ENCODE data around the gene ETS1.

ETS1 gene

GRCh38 chr11:128532016-128532571 lies 55.3 kb downstream of the ETS1 start:
- no peak overlapping the region for H3K27ac ChIP-seq (ENCODE audit: low read depth, low read length)
- peaks cover 3 to 21% (median 13%) of the 10 kb centered on the region in 5 donors for H3K4me1 ChIP-seq (ENCODE audit: control insufficient read depth in 5 of 5, insufficient read depth in 5 of 5, low read length in 5 of 5)
- no peaks in the 10 kb centered on the region for H3K9me3 ChIP-seq (ENCODE audit: control insufficient read depth in 5 of 5, low read length in 5 of 5)

GRCh38 chr11:128531588-128531987 lies 55.8 kb downstream of the ETS1 start:
- Histone ChIP-seq H3K4me3 (ENCODE audit: low read depth in 1 of 5, low read length in 5 of 5) (no peak overlapping the region), H3K9me3 (ENCODE audit: control insufficient read depth in 5 of 5, low read length in 5 of 5) (no peaks in the 10 kb centered on the region), H3K27me3 (ENCODE audit: control insufficient read depth in 5 of 5, insufficient read depth in 4 of 5, low read length in 5 of 5) (no peaks in the 10 kb centered on the region), H3K9ac (ENCODE audit: low read length in 5 of 5) (no peak overlapping the region), H3K4me1 (ENCODE audit: control insufficient read depth in 5 of 5, insufficient read depth in 5 of 5, low read length in 5 of 5) (peaks cover 3 to 24% (median 13%) of the 10 kb centered on the region in 5 donors), H3K36me3 (ENCODE audit: control insufficient read depth in 5 of 5, insufficient read depth in 5 of 5, low read length in 5 of 5) (no peaks in the 10 kb centered on the region), H3K27ac (ENCODE audit: low read depth, low read length) (no peak overlapping the region)

More at GRCh38 chr11:128532016-128532571, 55.3 kb downstream of the ETS1 start:
- Histone ChIP-seq H3K9ac (ENCODE audit: low read length in 5 of 5) (no peak overlapping the region), H3K4me3 (ENCODE audit: low read depth in 1 of 5, low read length in 5 of 5) (no peak overlapping the region), H3K27me3 (ENCODE audit: control insufficient read depth in 5 of 5, insufficient read depth in 4 of 5, low read length in 5 of 5) (no peaks in the 10 kb centered on the region), H3K36me3 (ENCODE audit: control insufficient read depth in 5 of 5, insufficient read depth in 5 of 5, low read length in 5 of 5) (no peaks in the 10 kb centered on the region)

GRCh38 chr11:128530118-128531074 lies 57.0 kb downstream of the ETS1 start:
- peak overlapping the region in 1 of 5 donors; percentile 15 for H3K4me3 ChIP-seq (ENCODE audit: low read depth in 1 of 5, low read length in 5 of 5)
- no peaks in the 10 kb centered on the region for H3K36me3 ChIP-seq (ENCODE audit: control insufficient read depth in 5 of 5, insufficient read depth in 5 of 5, low read length in 5 of 5)
- peak overlapping the region; percentile 35 for H3K27ac ChIP-seq (ENCODE audit: low read depth, low read length)

GRCh38 chr11:128528294-128528693 lies 59.1 kb downstream of the ETS1 start:
- no peak overlapping the region for H3K9ac ChIP-seq (ENCODE audit: low read length in 5 of 5)
- H3K9me3 ChIP-seq (ENCODE audit: control insufficient read depth in 5 of 5, low read length in 5 of 5) = no peaks in the 10 kb centered on the region
- peaks cover 3 to 49% (median 27%) of the 10 kb centered on the region in 5 donors for H3K4me1 ChIP-seq (ENCODE audit: control insufficient read depth in 5 of 5, insufficient read depth in 5 of 5, low read length in 5 of 5)
- H3K27me3 ChIP-seq (ENCODE audit: control insufficient read depth in 5 of 5, insufficient read depth in 4 of 5, low read length in 5 of 5) = no peaks in the 10 kb centered on the region
- no peaks in the 10 kb centered on the region for H3K36me3 ChIP-seq (ENCODE audit: control insufficient read depth in 5 of 5, insufficient read depth in 5 of 5, low read length in 5 of 5)
- no peak overlapping the region for H3K27ac ChIP-seq (ENCODE audit: low read depth, low read length)
- H3K4me3 ChIP-seq (ENCODE audit: low read depth in 1 of 5, low read length in 5 of 5) = no peak overlapping the region

More at GRCh38 chr11:128530118-128531074, 57.0 kb downstream of the ETS1 start:
- no peak overlapping the region for H3K9ac ChIP-seq (ENCODE audit: low read length in 5 of 5)
- H3K27me3 ChIP-seq (ENCODE audit: control insufficient read depth in 5 of 5, insufficient read depth in 4 of 5, low read length in 5 of 5) = no peaks in the 10 kb centered on the region
- H3K4me1 ChIP-seq (ENCODE audit: control insufficient read depth in 5 of 5, insufficient read depth in 5 of 5, low read length in 5 of 5) = peaks cover 3 to 33% (median 13%) of the 10 kb centered on the region in 5 donors
- no peaks in the 10 kb centered on the region for H3K9me3 ChIP-seq (ENCODE audit: control insufficient read depth in 5 of 5, low read length in 5 of 5)

- Histone ChIP-seq H3K27ac (ENCODE audit: low read depth, low read length) (no peak overlapping the region), H3K4me3 (ENCODE audit: low read depth in 1 of 5, low read length in 5 of 5) (no peak overlapping the region), H3K27me3 (ENCODE audit: control insufficient read depth in 5 of 5, insufficient read depth in 4 of 5, low read length in 5 of 5) (no peaks in the 10 kb centered on the region), H3K9me3 (ENCODE audit: control insufficient read depth in 5 of 5, low read length in 5 of 5) (no peaks in the 10 kb centered on the region), H3K9ac (ENCODE audit: low read length in 5 of 5) (no peak overlapping the region), H3K36me3 (ENCODE audit: control insufficient read depth in 5 of 5, insufficient read depth in 5 of 5, low read length in 5 of 5) (no peaks in the 10 kb centered on the region), H3K4me1 (ENCODE audit: control insufficient read depth in 5 of 5, insufficient read depth in 5 of 5, low read length in 5 of 5) (peaks cover 3 to 57% (median 35%) of the 10 kb centered on the region in 5 donors)
Observed at GRCh38 chr11:128527046-128527445, 60.3 kb downstream of the ETS1 start.

GRCh38 chr11:128525411-128526243 lies 61.7 kb downstream of the ETS1 start:
- no peaks in the 10 kb centered on the region for H3K27me3 ChIP-seq (ENCODE audit: control insufficient read depth in 5 of 5, insufficient read depth in 4 of 5, low read length in 5 of 5)
- H3K9ac ChIP-seq (ENCODE audit: low read length in 5 of 5) = no peak overlapping the region
- no peaks in the 10 kb centered on the region for H3K36me3 ChIP-seq (ENCODE audit: control insufficient read depth in 5 of 5, insufficient read depth in 5 of 5, low read length in 5 of 5)
- H3K4me1 ChIP-seq (ENCODE audit: control insufficient read depth in 5 of 5, insufficient read depth in 5 of 5, low read length in 5 of 5) = peaks cover 3 to 51% (median 45%) of the 10 kb centered on the region in 5 donors
- no peak overlapping the region for H3K4me3 ChIP-seq (ENCODE audit: low read depth in 1 of 5, low read length in 5 of 5)
- no peaks in the 10 kb centered on the region for H3K9me3 ChIP-seq (ENCODE audit: control insufficient read depth in 5 of 5, low read length in 5 of 5)
- peak overlapping the region; percentile 40 for H3K27ac ChIP-seq (ENCODE audit: low read depth, low read length)

GRCh38 chr11:128524172-128524571 lies 63.2 kb downstream of the ETS1 start:
- H3K4me1 ChIP-seq (ENCODE audit: control insufficient read depth in 5 of 5, insufficient read depth in 5 of 5, low read length in 5 of 5) = peaks cover 0 to 46% (median 40%) of the 10 kb centered on the region in 5 donors
- H3K9me3 ChIP-seq (ENCODE audit: control insufficient read depth in 5 of 5, low read length in 5 of 5) = no peaks in the 10 kb centered on the region
- no peak overlapping the region for H3K4me3 ChIP-seq (ENCODE audit: low read depth in 1 of 5, low read length in 5 of 5)
- no peaks in the 10 kb centered on the region for H3K27me3 ChIP-seq (ENCODE audit: control insufficient read depth in 5 of 5, insufficient read depth in 4 of 5, low read length in 5 of 5)
- no peak overlapping the region for H3K9ac ChIP-seq (ENCODE audit: low read length in 5 of 5)
- no peaks in the 10 kb centered on the region for H3K36me3 ChIP-seq (ENCODE audit: control insufficient read depth in 5 of 5, insufficient read depth in 5 of 5, low read length in 5 of 5)
- H3K27ac ChIP-seq (ENCODE audit: low read depth, low read length) = peak overlapping the region; percentile 90

GRCh38 chr11:128523641-128524040 lies 63.7 kb downstream of the ETS1 start:
- peaks cover 0 to 51% (median 40%) of the 10 kb centered on the region in 5 donors for H3K4me1 ChIP-seq (ENCODE audit: control insufficient read depth in 5 of 5, insufficient read depth in 5 of 5, low read length in 5 of 5)
- H3K4me3 ChIP-seq (ENCODE audit: low read depth in 1 of 5, low read length in 5 of 5) = peak overlapping the region in 1 of 5 donors; percentile 72

GRCh38 chr11:128522943-128523518 lies 64.3 kb downstream of the ETS1 start:
- Histone ChIP-seq H3K4me3 (ENCODE audit: low read depth in 1 of 5, low read length in 5 of 5) (peak overlapping the region; percentile 67 to 86 (median 82)), H3K9ac (ENCODE audit: low read length in 5 of 5) (peak overlapping the region in 4 of 5 donors; percentile 63 to 72 (median 68)), H3K36me3 (ENCODE audit: control insufficient read depth in 5 of 5, insufficient read depth in 5 of 5, low read length in 5 of 5) (no peaks in the 10 kb centered on the region), H3K9me3 (ENCODE audit: control insufficient read depth in 5 of 5, low read length in 5 of 5) (no peaks in the 10 kb centered on the region), H3K27me3 (ENCODE audit: control insufficient read depth in 5 of 5, insufficient read depth in 4 of 5, low read length in 5 of 5) (no peaks in the 10 kb centered on the region), H3K4me1 (ENCODE audit: control insufficient read depth in 5 of 5, insufficient read depth in 5 of 5, low read length in 5 of 5) (peaks cover 0 to 55% (median 42%) of the 10 kb centered on the region in 5 donors), H3K27ac (ENCODE audit: low read depth, low read length) (peak overlapping the region; percentile 90)

More at GRCh38 chr11:128523641-128524040, 63.7 kb downstream of the ETS1 start:
- Histone ChIP-seq H3K9me3 (ENCODE audit: control insufficient read depth in 5 of 5, low read length in 5 of 5) (no peaks in the 10 kb centered on the region), H3K27ac (ENCODE audit: low read depth, low read length) (peak overlapping the region; percentile 90), H3K9ac (ENCODE audit: low read length in 5 of 5) (peak overlapping the region in 2 of 5 donors; percentile 12 to 72), H3K27me3 (ENCODE audit: control insufficient read depth in 5 of 5, insufficient read depth in 4 of 5, low read length in 5 of 5) (no peaks in the 10 kb centered on the region), H3K36me3 (ENCODE audit: control insufficient read depth in 5 of 5, insufficient read depth in 5 of 5, low read length in 5 of 5) (no peaks in the 10 kb centered on the region)

All from subcutaneous abdominal adipose tissue (tissue), 5 donors.